Natural killer cell (primary cell): ENCODE results near the gene CCL2. TPM values are rescaled to one million over a fixed set of nuclear protein-coding genes. Genes with fewer than 3 reads are reported as not detected.

Experiments
- ATAC-seq, 3 donors: fragments of 150-1000 bp in 2 of 3; fragments of 200-7000 bp in 1 of 3; cut with Tn5 transposase; 1 replicate in 1 of 3; 2 replicates in 2 of 3; pipeline ENCODE4 v1.10.0; 2021; ENCODE audit warnings: mild to moderate bottlenecking in 2 of 3, moderate library complexity in 2 of 3
- DNase-seq, 2 donors: peaks; one replicate each; pipeline versions ENCODE4 v3.0.0 to v3.0.0-alpha.2; 2013 to 2021; ENCODE audit warnings: mixed read lengths in 1 of 2
- H3K27ac ChIP-seq: one replicate; pipeline ENCODE4 v1.5.1; 2013; ENCODE audit warnings: mild to moderate bottlenecking, low read length
- H3K27me3 ChIP-seq: one replicate; pipeline ENCODE4 v1.6.1; 2013; ENCODE audit warnings: low read length; ENCODE audit not compliant: control insufficient read depth, insufficient read depth
- H3K36me3 ChIP-seq: one replicate; pipeline ENCODE4 v1.6.1; 2013; ENCODE audit warnings: low read length; ENCODE audit not compliant: control insufficient read depth, insufficient read depth
- H3K4me1 ChIP-seq: one replicate; pipeline ENCODE4 v1.6.1; 2013; ENCODE audit warnings: low read length; ENCODE audit not compliant: control insufficient read depth, insufficient read depth
- H3K4me3 ChIP-seq: one replicate; pipeline ENCODE4 v1.5.1; 2013; ENCODE audit warnings: low read length
- H3K9me3 ChIP-seq: one replicate; pipeline ENCODE4 v1.6.1; 2013; ENCODE audit warnings: low read length; ENCODE audit not compliant: control insufficient read depth, insufficient read depth
- H3K27ac Mint-ChIP-seq, 2 donors: one replicate each; pipeline ENCODE4 v1.8.0; 2022; ENCODE audit warnings: mild to moderate bottlenecking in 2 of 2, mixed read lengths in 2 of 2, moderate library complexity in 1 of 2
- H3K27me3 Mint-ChIP-seq, 2 donors: one replicate each; pipeline ENCODE4 v1.8.0; 2022; ENCODE audit warnings: low read depth in 2 of 2, mixed read lengths in 2 of 2
- H3K36me3 Mint-ChIP-seq: one replicate; pipeline ENCODE4 v1.8.0; 2022; ENCODE audit warnings: mixed read lengths
- H3K4me1 Mint-ChIP-seq, 2 donors: one replicate each; pipeline ENCODE4 v1.8.0; 2022; ENCODE audit warnings: mixed read lengths in 2 of 2
- H3K4me3 Mint-ChIP-seq: one replicate; pipeline ENCODE4 v1.8.0; 2022; ENCODE audit warnings: mild to moderate bottlenecking, moderate library complexity, mixed read lengths
- H3K9me3 Mint-ChIP-seq, 2 donors: one replicate each; pipeline ENCODE4 v1.8.0; 2022; ENCODE audit warnings: mixed read lengths in 2 of 2
- WGBS: methylation state at CpG from one replicate; pipeline ENCODE4 v1.1.7; 2013; ENCODE audit warnings: missing lambda C conversion rate; ENCODE audit not compliant: insufficient coverage; 5-methylcytosine and 5-hydroxymethylcytosine counted together
- intact Hi-C: fragments of 100-400 bp; cut with micrococcal nuclease; formaldehyde crosslinking; loops from one replicate; pipeline ENCODE4 v1.14.2; 2022
- total RNA-seq, 4 donors: library from RNA; stranded (reverse); fragments of 120-200 nt in 1 of 4; gene quantifications; one replicate each; pipeline versions ENCODE4 v1.2.3 to v1.2.4, GENCODE V29; 2013 to 2022
- TF ChIP-seq, protein P1 (sequence below): fragments of 200-600 bp; IDR thresholded peaks from one replicate; pipeline ENCODE4 v1.8.0; 2022; ENCODE audit warnings: antibody characterized with exemption

The CCL2 gene
- total RNA-seq, 3 donors from 2014 or later (not counting 1 experiment from before 2014, with no cell fraction given): not detected

- no peak for DNase-seq
- H3K4me1 ChIP-seq: peaks cover 3% of the 10 kb centered on the region
- Mint-ChIP-seq H3K27ac (no peak overlapping the region), H3K9me3 (no peaks in the 10 kb centered on the region), H3K4me1 (no peaks in the 10 kb centered on the region), H3K4me3 (no peak overlapping the region), H3K36me3 (no peaks in the 10 kb centered on the region), H3K27me3 (peaks cover 7 to 9% of the 10 kb centered on the region in 2 donors)
- no peak overlapping the region for H3K27ac ChIP-seq
- no peak for ATAC-seq
- no peaks in the 10 kb centered on the region for H3K36me3 ChIP-seq
- intact Hi-C loops: no loop called here
- TF ChIP-seq, protein P1, sequence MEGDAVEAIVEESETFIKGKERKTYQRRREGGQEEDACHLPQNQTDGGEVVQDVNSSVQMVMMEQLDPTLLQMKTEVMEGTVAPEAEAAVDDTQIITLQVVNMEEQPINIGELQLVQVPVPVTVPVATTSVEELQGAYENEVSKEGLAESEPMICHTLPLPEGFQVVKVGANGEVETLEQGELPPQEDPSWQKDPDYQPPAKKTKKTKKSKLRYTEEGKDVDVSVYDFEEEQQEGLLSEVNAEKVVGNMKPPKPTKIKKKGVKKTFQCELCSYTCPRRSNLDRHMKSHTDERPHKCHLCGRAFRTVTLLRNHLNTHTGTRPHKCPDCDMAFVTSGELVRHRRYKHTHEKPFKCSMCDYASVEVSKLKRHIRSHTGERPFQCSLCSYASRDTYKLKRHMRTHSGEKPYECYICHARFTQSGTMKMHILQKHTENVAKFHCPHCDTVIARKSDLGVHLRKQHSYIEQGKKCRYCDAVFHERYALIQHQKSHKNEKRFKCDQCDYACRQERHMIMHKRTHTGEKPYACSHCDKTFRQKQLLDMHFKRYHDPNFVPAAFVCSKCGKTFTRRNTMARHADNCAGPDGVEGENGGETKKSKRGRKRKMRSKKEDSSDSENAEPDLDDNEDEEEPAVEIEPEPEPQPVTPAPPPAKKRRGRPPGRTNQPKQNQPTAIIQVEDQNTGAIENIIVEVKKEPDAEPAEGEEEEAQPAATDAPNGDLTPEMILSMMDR: no peak
- WGBS: 78% methylated on average over 6 of the region's 6 CpGs
- H3K27me3 ChIP-seq: no peaks in the 10 kb centered on the region
- no peaks in the 10 kb centered on the region for H3K9me3 ChIP-seq
- H3K4me3 ChIP-seq: no peak overlapping the region
Observed at GRCh38 chr17:34235389-34236028, 19.6 kb upstream of the CCL2 start.

DNA sequence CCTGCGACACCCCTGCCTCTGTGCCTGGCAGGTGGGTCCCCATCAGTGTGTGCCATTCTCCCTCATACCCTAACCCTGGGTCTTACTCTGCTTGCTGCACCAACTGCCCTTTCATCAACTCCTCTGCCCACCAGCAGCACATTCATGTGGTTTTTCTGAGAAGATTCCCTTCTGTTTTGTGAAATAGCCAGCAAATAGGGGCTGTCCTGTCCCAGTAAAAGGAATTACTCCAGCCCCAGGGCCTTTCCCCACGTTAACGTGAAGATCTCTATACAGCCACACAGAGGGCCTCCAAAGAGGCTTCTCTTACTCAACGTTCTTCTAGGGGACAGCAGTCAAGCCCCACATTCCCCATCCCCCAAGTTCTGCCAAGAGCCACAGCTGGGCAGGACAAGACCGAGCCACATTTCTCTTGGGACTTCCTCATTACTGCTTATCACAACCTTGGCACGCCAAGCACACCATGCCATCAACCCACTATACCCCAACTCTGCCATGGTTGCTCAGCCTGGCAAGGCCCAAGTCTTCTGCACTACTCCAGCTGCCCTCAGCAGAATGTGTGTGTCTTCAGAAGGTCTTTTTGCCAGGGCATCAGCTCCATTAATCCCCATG is 18.7 kb upstream of the CCL2 start:
- H3K4me3 Mint-ChIP-seq: no peak overlapping the region
- no peaks in the 10 kb centered on the region for H3K36me3 Mint-ChIP-seq
- no peaks in the 10 kb centered on the region for H3K9me3 Mint-ChIP-seq
- H3K36me3 ChIP-seq: no peaks in the 10 kb centered on the region
- intact Hi-C loops: no loop called here
- H3K27ac ChIP-seq: no peak overlapping the region
- 53% methylated on average over 6 of the region's 6 CpGs for WGBS
- peaks cover 6 to 10% of the 10 kb centered on the region in 2 donors for H3K27me3 Mint-ChIP-seq
- H3K27me3 ChIP-seq: no peaks in the 10 kb centered on the region
- H3K4me1 Mint-ChIP-seq: no peaks in the 10 kb centered on the region
- TF ChIP-seq, protein P1: no peak
- no peaks in the 10 kb centered on the region for H3K9me3 ChIP-seq
- no peak for ATAC-seq
- DNase-seq: no peak
- no peak overlapping the region for H3K27ac Mint-ChIP-seq
- peaks cover 6% of the 10 kb centered on the region for H3K4me1 ChIP-seq
- H3K4me3 ChIP-seq: no peak overlapping the region

- Histone ChIP-seq H3K27me3 (no peaks in the 10 kb centered on the region), H3K36me3 (no peaks in the 10 kb centered on the region), H3K4me3 (no peak overlapping the region), H3K27ac (no peak overlapping the region), H3K9me3 (no peaks in the 10 kb centered on the region), H3K4me1 (peaks cover 6% of the 10 kb centered on the region)
- Mint-ChIP-seq H3K4me1 (no peaks in the 10 kb centered on the region), H3K36me3 (no peaks in the 10 kb centered on the region), H3K4me3 (no peak overlapping the region), H3K27me3 (peaks cover 6 to 10% of the 10 kb centered on the region in 2 donors), H3K9me3 (no peaks in the 10 kb centered on the region), H3K27ac (no peak overlapping the region)
- 93% methylated on average over 3 of the region's 3 CpGs for WGBS
- TF ChIP-seq, protein P1: no peak
- DNase-seq (no peak), ATAC-seq (no peak)
- intact Hi-C loops: no loop called here
Observed at GRCh38 chr17:34237458-34237857, 17.6 kb upstream of the CCL2 start.
